ENCODE data around the gene CALU. TPM values are rescaled to one million over a fixed set of nuclear protein-coding genes. Genes with fewer than 3 reads are reported as not detected.

CALU gene
- total RNA-seq, 4 donors from 2014 or later: 23.6 to 1,780 (median 44.0) TPM

GRCh38 chr7:128805225-128805624, 66.1 kb downstream of the CALU start:
- no peak for TF ChIP-seq POLR2AphosphoS5 (IDR thresholded peaks at IDR 0.05)
- in situ Hi-C loops (cut with MboI; ENCODE audit: low pct_ligation_motif_present in 1 of 4, low pct_unique_long_range_greater_than_20kb in 1 of 4, low sequenced_read_pairs in 3 of 4) (no loop called here), intact Hi-C loops (cut with DNase I; ENCODE audit: low total_unique reads) (no loop called here)

GRCh38 chr7:128807191-128807590, 68.0 kb downstream of the CALU start:
- H3K4me1 ChIP-seq: no peaks in the 10 kb centered on the region
- DNase-seq: no peak
- TF ChIP-seq CTCF (IDR thresholded peaks at IDR 0.05): no peak
- TF ChIP-seq POLR2AphosphoS5 (IDR thresholded peaks at IDR 0.05): no peak
- no peak for TF ChIP-seq EP300 (IDR thresholded peaks at IDR 0.05; ENCODE audit: low read depth)
- TF ChIP-seq POLR2A (IDR thresholded peaks at IDR 0.05): no peak
- no peaks in the 10 kb centered on the region for H3K9me3 ChIP-seq
- H3K4me3 ChIP-seq: no peak overlapping the region
- intact Hi-C loops (cut with DNase I; ENCODE audit: low total_unique reads): no loop called here
- no peaks in the 10 kb centered on the region for H3K36me3 ChIP-seq
- H3K27me3 ChIP-seq: no peaks in the 10 kb centered on the region
- in situ Hi-C loops (cut with MboI; ENCODE audit: low pct_ligation_motif_present in 1 of 4, low pct_unique_long_range_greater_than_20kb in 1 of 4, low sequenced_read_pairs in 3 of 4): no loop called here
- no peak overlapping the region for H3K27ac ChIP-seq
- 84% methylated on average over 8 of the region's 8 CpGs; no CpG with 5 or more reads in 1 of the 2 donors for WGBS, 2 donors (ENCODE audit: low coverage in 1 of 2)

More at GRCh38 chr7:128805225-128805624, 66.1 kb downstream of the CALU start:
- no peak overlapping the region for H3K27ac ChIP-seq
- DNase-seq: no peak
- 89% methylated on average over 5 of the region's 5 CpGs; no CpG with 5 or more reads in 1 of the 2 donors for WGBS, 2 donors (ENCODE audit: low coverage in 1 of 2)
- no peak overlapping the region for H3K4me3 ChIP-seq
- no peaks in the 10 kb centered on the region for H3K27me3 ChIP-seq
- H3K4me1 ChIP-seq: peaks cover 0 to 9% (median 2%) of the 10 kb centered on the region in 4 donors
- no peaks in the 10 kb centered on the region for H3K9me3 ChIP-seq
- H3K36me3 ChIP-seq: no peaks in the 10 kb centered on the region

- in situ Hi-C loops (cut with MboI; ENCODE audit: low pct_ligation_motif_present in 1 of 4, low pct_unique_long_range_greater_than_20kb in 1 of 4, low sequenced_read_pairs in 3 of 4) (no loop called here), intact Hi-C loops (cut with DNase I; ENCODE audit: low total_unique reads) (no loop called here)
- no peaks in the 10 kb centered on the region for H3K9me3 ChIP-seq
- no peak for DNase-seq
- TF ChIP-seq POLR2A (IDR thresholded peaks at IDR 0.05) (no peak), CTCF (IDR thresholded peaks at IDR 0.05) (no peak), EP300 (IDR thresholded peaks at IDR 0.05; ENCODE audit: low read depth) (no peak), POLR2AphosphoS5 (IDR thresholded peaks at IDR 0.05) (no peak)
- H3K27ac ChIP-seq: no peak overlapping the region
- no peaks in the 10 kb centered on the region for H3K36me3 ChIP-seq
- H3K4me1 ChIP-seq: no peaks in the 10 kb centered on the region
- no peaks in the 10 kb centered on the region for H3K27me3 ChIP-seq
- H3K4me3 ChIP-seq: no peak overlapping the region
- WGBS, 2 donors (ENCODE audit: low coverage in 1 of 2): 85 to 90% methylated on average over 2 to 3 of the region's 3 CpGs
These were observed 70.2 kb downstream of the CALU start for GRCh38 chr7:128809363-128809762.

- TF ChIP-seq CTCF (IDR thresholded peaks at IDR 0.05): no peak
- no peak for TF ChIP-seq POLR2A (IDR thresholded peaks at IDR 0.05)
- TF ChIP-seq POLR2AphosphoS5 (IDR thresholded peaks at IDR 0.05): no peak
- TF ChIP-seq EP300 (IDR thresholded peaks at IDR 0.05; ENCODE audit: low read depth): no peak
- Histone ChIP-seq H3K36me3 (no peaks in the 10 kb centered on the region), H3K27me3 (no peaks in the 10 kb centered on the region), H3K9me3 (no peaks in the 10 kb centered on the region), H3K27ac (no peak overlapping the region), H3K4me3 (no peak overlapping the region), H3K4me1 (no peaks in the 10 kb centered on the region)
- WGBS, 2 donors (ENCODE audit: low coverage in 1 of 2): 90% methylated on average over 2 of the region's 2 CpGs; no CpG with 5 or more reads in 1 of the 2 donors
- intact Hi-C loops (cut with DNase I; ENCODE audit: low total_unique reads) (no loop called here), in situ Hi-C loops (cut with MboI; ENCODE audit: low pct_ligation_motif_present in 1 of 4, low pct_unique_long_range_greater_than_20kb in 1 of 4, low sequenced_read_pairs in 3 of 4) (no loop called here)
- no peak for DNase-seq
These were observed 71.3 kb downstream of the CALU start for GRCh38 chr7:128810473-128810872.

GRCh38 chr7:128810997-128811396, 71.8 kb downstream of the CALU start:
- DNase-seq: no peak
- Histone ChIP-seq H3K4me3 (no peak overlapping the region), H3K4me1 (no peaks in the 10 kb centered on the region), H3K36me3 (no peaks in the 10 kb centered on the region), H3K9me3 (no peaks in the 10 kb centered on the region), H3K27me3 (no peaks in the 10 kb centered on the region), H3K27ac (no peak overlapping the region)
- intact Hi-C loops (cut with DNase I; ENCODE audit: low total_unique reads) (no loop called here), in situ Hi-C loops (cut with MboI; ENCODE audit: low pct_ligation_motif_present in 1 of 4, low pct_unique_long_range_greater_than_20kb in 1 of 4, low sequenced_read_pairs in 3 of 4) (no loop called here)
- TF ChIP-seq POLR2A (IDR thresholded peaks at IDR 0.05) (no peak), EP300 (IDR thresholded peaks at IDR 0.05; ENCODE audit: low read depth) (no peak), POLR2AphosphoS5 (IDR thresholded peaks at IDR 0.05) (no peak), CTCF (IDR thresholded peaks at IDR 0.05) (no peak)
- WGBS, 2 donors (ENCODE audit: low coverage in 1 of 2): 98% methylated on average over 3 of the region's 3 CpGs; no CpG with 5 or more reads in 1 of the 2 donors
